OCI-LY1 (cell line): ENCODE data around the gene MAP4K4.

Experiments used
- H2AFZ ChIP-seq: fragments of 200-600 bp; sonication (generic), shearing (Covaris generic); 2 replicates; pipeline ENCODE4 v1.6.0; 2014; ENCODE audit warnings: antibody characterized with exemption, mild to moderate bottlenecking, low read length
- H3F3A ChIP-seq: fragments of 200-600 bp; sonication (generic), shearing (Covaris generic); 2 replicates; pipeline ENCODE4 v1.6.0; 2014; ENCODE audit warnings: mild to moderate bottlenecking, antibody characterized with exemption, low read length, moderate library complexity; ENCODE audit not compliant: insufficient read depth
- H3K27ac ChIP-seq: fragments of 200-600 bp; sonication (generic); 2 replicates; pipeline ENCODE4 v1.5.1; 2014; ENCODE audit warnings: low read length, mixed run types, mild to moderate bottlenecking, low read depth; ENCODE audit not compliant: poor library complexity, severe bottlenecking
- H3K27me3 ChIP-seq: fragments of 200-600 bp; sonication (generic); 2 replicates; pipeline ENCODE4 v1.6.0; 2014; ENCODE audit warnings: antibody characterized with exemption, mild to moderate bottlenecking, low read length, moderate library complexity; ENCODE audit not compliant: insufficient read depth
- H3K36me3 ChIP-seq: fragments of 200-600 bp; sonication (generic); 2 replicates; pipeline ENCODE4 v1.6.1; 2014; ENCODE audit warnings: mild to moderate bottlenecking, antibody characterized with exemption, low read length, moderate library complexity, mixed read lengths; ENCODE audit not compliant: insufficient read depth
- H3K4me1 ChIP-seq: fragments of 200-600 bp; sonication (generic); 2 replicates; pipeline ENCODE4 v1.5.1; 2014; ENCODE audit warnings: mild to moderate bottlenecking, low read length, moderate library complexity; ENCODE audit not compliant: insufficient read depth, severe bottlenecking
- H3K4me2 ChIP-seq: fragments of 200-600 bp; sonication (generic), shearing (Covaris generic); 2 replicates; pipeline ENCODE4 v1.6.1; 2014; ENCODE audit warnings: low read length
- H3K4me3 ChIP-seq: fragments of 200-600 bp; sonication (generic); 2 replicates; pipeline ENCODE4 v1.5.1; 2014; ENCODE audit warnings: low read length, low read depth, mild to moderate bottlenecking, mixed read lengths; ENCODE audit not compliant: poor library complexity, severe bottlenecking
- H3K79me2 ChIP-seq: fragments of 200-600 bp; shearing (Covaris generic); 2 replicates; pipeline ENCODE4 v1.6.1; 2016; ENCODE audit warnings: mixed run types, low read length, mixed read lengths; ENCODE audit not compliant: insufficient read depth
- H3K9ac ChIP-seq: fragments of 200-600 bp; sonication (generic), shearing (Covaris generic); 2 replicates; pipeline ENCODE4 v1.6.1; 2014; ENCODE audit warnings: mild to moderate bottlenecking, low read length, mixed read lengths
- H3K9me2 ChIP-seq: fragments of 200-600 bp; sonication (generic), shearing (Covaris generic); 2 replicates; pipeline ENCODE4 v1.6.1; 2014; ENCODE audit warnings: low read depth, mild to moderate bottlenecking, low read length, mixed read lengths
- H3K9me3 ChIP-seq: fragments of 200-600 bp; shearing (Covaris generic); 2 replicates; pipeline ENCODE4 v1.6.1; 2014; ENCODE audit warnings: low read length, mixed read lengths
- H4K20me1 ChIP-seq: fragments of 200-600 bp; sonication (generic), shearing (Covaris generic); 2 replicates; pipeline ENCODE4 v1.6.0; 2016; ENCODE audit warnings: mild to moderate bottlenecking, low read length; ENCODE audit not compliant: insufficient read depth
- CTCF ChIP-seq: fragments of 200-600 bp; sonication (generic), shearing (Covaris generic); IDR thresholded peaks from 2 replicates; pipeline ENCODE4 v1.5.1; 2017; ENCODE audit warnings: mild to moderate bottlenecking, antibody characterized with exemption, low read length, moderate library complexity, mixed read lengths
- EZH2 ChIP-seq: fragments of 200-600 bp; sonication (generic), shearing (Covaris generic); IDR thresholded peaks from 2 replicates; pipeline ENCODE4 v1.8.0; 2017; ENCODE audit warnings: borderline replicate concordance, mixed run types, mild to moderate bottlenecking, antibody characterized with exemption, low read length, moderate library complexity, mixed read lengths

The MAP4K4 gene

GRCh38 chr2:101722864-101723263 is 25.4 kb downstream of the MAP4K4 start:
- Histone ChIP-seq H3K9ac (no peak overlapping the region; the same call in 1 of the 2 replicates), H3K4me2 (peak overlapping the region; percentile 48; the same call in 1 of the 2 replicates), H4K20me1 (no peaks in the 10 kb centered on the region)

GRCh38 chr2:101723371-101724124 is 26.0 kb downstream of the MAP4K4 start:
- Histone ChIP-seq H4K20me1 (no peaks in the 10 kb centered on the region), H3K27ac (peak overlapping the region; percentile 92), H3K9ac (no peak overlapping the region; the same call in 1 of the 2 replicates), H3K27me3 (no peaks in the 10 kb centered on the region), H2AFZ (no peak overlapping the region), H3K36me3 (no peaks in the 10 kb centered on the region), H3K4me2 (peak overlapping the region; percentile 48), H3F3A (no peaks in the 10 kb centered on the region), H3K79me2 (peaks cover 82% of the 10 kb centered on the region), H3K4me3 (peak overlapping the region; percentile 24), H3K9me2 (no peaks in the 10 kb centered on the region), H3K4me1 (peaks cover 91% of the 10 kb centered on the region), H3K9me3 (no peaks in the 10 kb centered on the region)
- no peak for TF ChIP-seq EZH2
- TF ChIP-seq CTCF = no peak

More at GRCh38 chr2:101722864-101723263, 25.4 kb downstream of the MAP4K4 start:
- H3K4me3 ChIP-seq = peak overlapping the region; percentile 24
- H2AFZ ChIP-seq = no peak overlapping the region
- H3K9me3 ChIP-seq = no peaks in the 10 kb centered on the region
- no peaks in the 10 kb centered on the region for H3K9me2 ChIP-seq
- TF ChIP-seq EZH2 (no peak), CTCF (no peak)
- no peaks in the 10 kb centered on the region for H3F3A ChIP-seq
- H3K27me3 ChIP-seq = no peaks in the 10 kb centered on the region
- no peaks in the 10 kb centered on the region for H3K36me3 ChIP-seq
- H3K79me2 ChIP-seq = peaks cover 79% of the 10 kb centered on the region
- H3K4me1 ChIP-seq = peaks cover 90% of the 10 kb centered on the region
- H3K27ac ChIP-seq = peak overlapping the region; percentile 92

GRCh38 chr2:101724125-101724474 is 26.6 kb downstream of the MAP4K4 start:
- Histone ChIP-seq H3F3A (no peaks in the 10 kb centered on the region), H3K9ac (no peak overlapping the region; the same call in 1 of the 2 replicates), H3K9me2 (no peaks in the 10 kb centered on the region), H3K9me3 (no peaks in the 10 kb centered on the region), H3K27me3 (no peaks in the 10 kb centered on the region), H3K4me3 (no peak overlapping the region), H2AFZ (no peak overlapping the region), H3K4me1 (peaks cover 91% of the 10 kb centered on the region), H4K20me1 (no peaks in the 10 kb centered on the region), H3K4me2 (peak overlapping the region; percentile 48), H3K27ac (peak overlapping the region; percentile 92), H3K79me2 (peaks cover 82% of the 10 kb centered on the region), H3K36me3 (no peaks in the 10 kb centered on the region)
- TF ChIP-seq CTCF (no peak), EZH2 (no peak)
